Activated naive CD8-positive, alpha-beta T cell treated with anti-CD3 and anti-CD28 coated beads for 36 hours (primary cell): ENCODE data around the gene MRGPRD. TPM values are rescaled to one million over a fixed set of nuclear protein-coding genes. Genes with fewer than 3 reads are reported as not detected.

ENCODE experiments used
- DNase-seq: peaks from one replicate; pipeline ENCODE4 v3.0.0; 2021
- H3K27ac Mint-ChIP-seq: one replicate; pipeline ENCODE4 v1.8.0; 2022; ENCODE audit warnings: mild to moderate bottlenecking, moderate library complexity, mixed read lengths
- H3K27me3 Mint-ChIP-seq: one replicate; pipeline ENCODE4 v1.8.0; 2022; ENCODE audit warnings: mild to moderate bottlenecking, mixed read lengths
- H3K36me3 Mint-ChIP-seq: one replicate; pipeline ENCODE4 v1.8.0; 2021; ENCODE audit warnings: mild to moderate bottlenecking, mixed read lengths
- H3K4me1 Mint-ChIP-seq: one replicate; pipeline ENCODE4 v1.8.0; 2021; ENCODE audit warnings: mixed read lengths
- H3K4me3 Mint-ChIP-seq: one replicate; pipeline ENCODE4 v1.8.0; 2022; ENCODE audit warnings: mild to moderate bottlenecking, moderate library complexity, mixed read lengths
- H3K9me3 Mint-ChIP-seq: one replicate; pipeline ENCODE4 v1.8.0; 2022; ENCODE audit warnings: mixed read lengths
- total RNA-seq, 2 experiments: library from RNA; stranded (reverse); gene quantifications; one replicate each; pipeline ENCODE4 v1.2.3, GENCODE V29; 2021

The MRGPRD gene
- total RNA-seq, 2 experiments from 2014 or later: not detected

GRCh38 chr11:69010361-69010891 lies 29.6 kb upstream of the MRGPRD start:
- no peak for DNase-seq

DNA sequence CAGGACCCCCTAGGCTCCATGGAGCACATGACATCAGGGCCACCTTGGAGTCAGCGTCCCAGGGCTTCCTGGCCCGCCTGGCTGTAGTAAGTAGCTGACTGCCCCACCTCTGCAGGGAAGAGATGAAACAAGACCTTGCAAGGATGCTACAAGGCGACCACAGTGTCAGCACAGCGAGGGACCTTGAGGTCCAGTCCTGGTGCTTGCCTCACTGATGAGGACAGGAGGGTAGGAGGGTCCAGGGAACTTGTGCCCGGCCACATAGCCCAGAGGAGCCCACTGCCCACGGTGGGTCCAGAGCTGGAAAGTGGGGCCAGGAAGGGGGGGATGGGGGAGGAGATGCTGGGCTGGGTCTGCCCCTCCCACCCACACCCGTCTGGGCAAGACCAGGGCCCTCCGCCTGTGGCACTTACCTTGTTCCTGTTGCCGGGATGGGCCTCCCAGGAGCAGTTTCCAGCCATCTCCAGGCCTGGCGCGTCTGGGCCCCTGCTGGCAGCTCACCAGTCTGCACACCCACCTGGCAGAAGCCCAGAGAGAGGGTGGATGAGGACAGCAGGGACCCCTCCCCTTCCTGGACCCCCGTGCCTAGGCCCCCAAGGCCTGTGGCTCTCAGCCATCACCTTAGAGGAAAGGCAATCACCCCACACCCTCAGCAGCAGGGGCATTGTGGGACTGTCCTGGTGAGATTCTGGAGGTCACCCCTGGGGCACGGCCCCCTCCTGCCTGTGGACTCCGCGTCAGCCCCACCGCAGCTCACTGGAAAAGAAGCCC lies 28.8 kb upstream of the MRGPRD start:
- H3K27me3 Mint-ChIP-seq: peaks cover 46% of the 10 kb centered on the region
- no peak overlapping the region for H3K4me3 Mint-ChIP-seq
- H3K27ac Mint-ChIP-seq: no peak overlapping the region
- no peaks in the 10 kb centered on the region for H3K9me3 Mint-ChIP-seq
- no peak for DNase-seq
- no peaks in the 10 kb centered on the region for H3K4me1 Mint-ChIP-seq
- no peaks in the 10 kb centered on the region for H3K36me3 Mint-ChIP-seq

More at GRCh38 chr11:69010361-69010891, 29.6 kb upstream of the MRGPRD start:
- no peaks in the 10 kb centered on the region for H3K4me1 Mint-ChIP-seq
- no peak overlapping the region for H3K27ac Mint-ChIP-seq
- no peaks in the 10 kb centered on the region for H3K9me3 Mint-ChIP-seq
- H3K27me3 Mint-ChIP-seq: peaks cover 45% of the 10 kb centered on the region
- no peak overlapping the region for H3K4me3 Mint-ChIP-seq
- no peaks in the 10 kb centered on the region for H3K36me3 Mint-ChIP-seq

GRCh38 chr11:69008737-69009440 lies 28.1 kb upstream of the MRGPRD start:
- Mint-ChIP-seq H3K27me3 (peaks cover 46% of the 10 kb centered on the region), H3K4me3 (no peak overlapping the region), H3K4me1 (no peaks in the 10 kb centered on the region), H3K9me3 (no peaks in the 10 kb centered on the region), H3K27ac (no peak overlapping the region), H3K36me3 (no peaks in the 10 kb centered on the region)
- no peak for DNase-seq

DNA sequence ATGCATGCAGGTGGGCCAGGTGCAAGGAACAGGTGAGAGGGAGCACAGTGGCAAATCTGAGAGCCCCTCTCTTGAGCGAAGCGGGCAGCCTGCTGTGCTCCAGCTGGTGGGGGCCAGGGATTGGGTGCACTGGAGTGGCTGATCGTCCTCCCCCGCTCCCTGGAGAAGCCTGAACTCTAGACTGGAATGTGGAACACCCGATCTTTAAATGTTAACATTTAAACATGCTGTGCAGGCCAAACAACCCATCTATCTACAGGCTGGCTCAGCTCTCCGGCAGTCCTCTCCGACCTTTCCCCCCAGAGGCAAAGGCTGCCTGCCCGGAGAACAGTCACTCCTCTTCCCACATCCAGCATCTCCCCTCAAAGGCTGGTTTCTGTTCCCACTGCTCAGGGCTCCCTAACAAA lies 27.2 kb upstream of the MRGPRD start:
- Mint-ChIP-seq H3K27me3 (peaks cover 39% of the 10 kb centered on the region), H3K36me3 (no peaks in the 10 kb centered on the region)

GRCh38 chr11:69006816-69007215 lies 26.0 kb upstream of the MRGPRD start:
- no peaks in the 10 kb centered on the region for H3K9me3 Mint-ChIP-seq
- H3K4me3 Mint-ChIP-seq: no peak overlapping the region
- H3K27me3 Mint-ChIP-seq: peaks cover 28% of the 10 kb centered on the region
- no peaks in the 10 kb centered on the region for H3K36me3 Mint-ChIP-seq
- H3K4me1 Mint-ChIP-seq: no peaks in the 10 kb centered on the region
- no peak for DNase-seq
- no peak overlapping the region for H3K27ac Mint-ChIP-seq

More for the DNA sequence above, 27.2 kb upstream of the MRGPRD start:
- H3K4me1 Mint-ChIP-seq: no peaks in the 10 kb centered on the region
- no peak overlapping the region for H3K27ac Mint-ChIP-seq
- no peak overlapping the region for H3K4me3 Mint-ChIP-seq
- DNase-seq: no peak
- H3K9me3 Mint-ChIP-seq: no peaks in the 10 kb centered on the region

- Mint-ChIP-seq H3K27ac (no peak overlapping the region), H3K36me3 (no peaks in the 10 kb centered on the region), H3K9me3 (no peaks in the 10 kb centered on the region), H3K4me3 (no peak overlapping the region), H3K27me3 (peaks cover 22% of the 10 kb centered on the region), H3K4me1 (no peaks in the 10 kb centered on the region)
- no peak for DNase-seq
Measured at GRCh38 chr11:69005631-69006368, 25.0 kb upstream of the MRGPRD start.

GRCh38 chr11:69005183-69005630 lies 24.4 kb upstream of the MRGPRD start:
- H3K27me3 Mint-ChIP-seq: peaks cover 21% of the 10 kb centered on the region
- no peaks in the 10 kb centered on the region for H3K4me1 Mint-ChIP-seq
- H3K36me3 Mint-ChIP-seq: no peaks in the 10 kb centered on the region
- no peak overlapping the region for H3K27ac Mint-ChIP-seq
- H3K4me3 Mint-ChIP-seq: no peak overlapping the region
- no peaks in the 10 kb centered on the region for H3K9me3 Mint-ChIP-seq
- DNase-seq: no peak

DNA sequence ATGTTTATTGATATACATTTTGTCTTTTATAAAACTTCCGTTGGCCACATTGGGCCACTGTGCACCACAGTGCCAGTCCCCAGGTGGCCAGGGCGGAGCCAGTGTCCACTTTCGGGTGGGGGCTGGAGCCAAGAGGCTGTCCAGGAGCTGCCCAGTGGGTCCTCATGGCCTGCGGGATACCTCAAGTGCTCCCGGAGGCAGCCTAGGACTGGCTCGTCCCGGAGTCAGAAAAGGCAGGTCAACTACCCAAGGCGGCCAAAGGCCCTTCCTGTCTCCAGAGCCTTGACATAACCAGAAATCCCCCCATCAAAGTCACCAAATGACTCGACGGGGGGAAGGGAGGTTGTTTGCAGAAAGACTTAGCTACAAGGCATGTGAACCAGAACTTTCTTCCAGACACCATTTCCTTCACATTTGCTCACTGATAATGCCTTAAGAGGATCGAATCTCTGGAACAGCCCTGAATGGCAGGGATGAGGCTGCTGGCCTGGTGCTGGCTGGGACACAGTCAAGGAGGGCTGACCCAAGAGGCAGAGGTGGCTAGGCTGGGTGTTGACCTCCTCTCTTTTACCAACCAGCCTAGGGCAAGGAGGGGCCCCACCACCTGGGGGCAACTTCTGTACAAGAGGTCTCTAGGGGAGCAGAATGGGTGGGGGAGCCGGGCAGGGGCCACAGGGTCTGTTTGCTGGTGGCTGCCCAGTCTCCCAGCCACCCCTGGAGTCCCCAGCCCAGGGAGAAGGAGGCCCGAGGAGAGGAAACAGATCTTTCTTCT lies 23.8 kb upstream of the MRGPRD start:
- H3K4me3 Mint-ChIP-seq: no peak overlapping the region
- no peaks in the 10 kb centered on the region for H3K36me3 Mint-ChIP-seq
- DNase-seq: no peak
- H3K27ac Mint-ChIP-seq: no peak overlapping the region
- H3K9me3 Mint-ChIP-seq: no peaks in the 10 kb centered on the region
- peaks cover 18% of the 10 kb centered on the region for H3K27me3 Mint-ChIP-seq
- H3K4me1 Mint-ChIP-seq: no peaks in the 10 kb centered on the region

GRCh38 chr11:69003866-69004367 lies 23.1 kb upstream of the MRGPRD start:
- Mint-ChIP-seq H3K36me3 (no peaks in the 10 kb centered on the region), H3K4me1 (no peaks in the 10 kb centered on the region), H3K4me3 (no peak overlapping the region), H3K27me3 (peaks cover 12% of the 10 kb centered on the region), H3K9me3 (no peaks in the 10 kb centered on the region), H3K27ac (no peak overlapping the region)
- no peak for DNase-seq

GRCh38 chr11:69003301-69003865 lies 22.6 kb upstream of the MRGPRD start:
- no peak overlapping the region for H3K4me3 Mint-ChIP-seq
- no peak for DNase-seq
- no peaks in the 10 kb centered on the region for H3K4me1 Mint-ChIP-seq
- H3K27me3 Mint-ChIP-seq: peaks cover 11% of the 10 kb centered on the region
- H3K36me3 Mint-ChIP-seq: no peaks in the 10 kb centered on the region
- no peak overlapping the region for H3K27ac Mint-ChIP-seq
- no peaks in the 10 kb centered on the region for H3K9me3 Mint-ChIP-seq

DNA sequence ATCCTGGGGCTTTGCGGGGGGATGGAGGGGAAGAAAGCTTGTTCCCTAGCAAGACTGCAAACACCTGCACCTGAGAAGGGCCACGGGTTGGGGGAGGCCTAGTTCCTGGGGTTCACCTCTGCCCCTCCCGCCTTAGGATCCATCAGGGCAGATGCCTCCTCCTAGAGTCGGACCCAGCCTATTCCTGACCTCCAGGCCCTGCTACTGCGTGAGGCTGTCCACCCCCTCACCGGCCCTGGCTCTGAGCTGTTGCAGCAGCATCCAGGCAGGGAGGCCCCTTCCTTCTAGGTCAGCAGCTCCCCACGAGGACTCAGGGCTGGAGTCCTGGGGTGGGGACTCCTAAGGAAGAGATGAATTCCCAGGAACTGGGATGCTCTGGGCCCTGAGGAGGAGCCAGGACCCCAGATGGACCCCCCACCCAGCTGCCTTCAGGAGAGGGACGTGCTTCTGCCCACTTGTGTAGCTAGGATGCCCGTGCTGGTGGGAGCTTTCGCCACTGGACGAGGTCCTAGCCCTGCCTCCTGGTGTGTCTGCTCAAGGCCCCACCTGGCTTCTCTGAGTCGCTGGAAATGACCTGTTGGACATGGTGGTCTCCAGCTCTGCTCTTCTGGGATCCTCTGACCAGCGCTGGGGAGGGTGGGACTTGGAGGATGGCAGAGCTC lies 21.9 kb upstream of the MRGPRD start:
- no peak for DNase-seq
- Mint-ChIP-seq H3K27ac (no peak overlapping the region), H3K4me1 (no peaks in the 10 kb centered on the region), H3K36me3 (no peaks in the 10 kb centered on the region), H3K27me3 (peaks cover 11% of the 10 kb centered on the region), H3K4me3 (no peak overlapping the region), H3K9me3 (no peaks in the 10 kb centered on the region)

DNA sequence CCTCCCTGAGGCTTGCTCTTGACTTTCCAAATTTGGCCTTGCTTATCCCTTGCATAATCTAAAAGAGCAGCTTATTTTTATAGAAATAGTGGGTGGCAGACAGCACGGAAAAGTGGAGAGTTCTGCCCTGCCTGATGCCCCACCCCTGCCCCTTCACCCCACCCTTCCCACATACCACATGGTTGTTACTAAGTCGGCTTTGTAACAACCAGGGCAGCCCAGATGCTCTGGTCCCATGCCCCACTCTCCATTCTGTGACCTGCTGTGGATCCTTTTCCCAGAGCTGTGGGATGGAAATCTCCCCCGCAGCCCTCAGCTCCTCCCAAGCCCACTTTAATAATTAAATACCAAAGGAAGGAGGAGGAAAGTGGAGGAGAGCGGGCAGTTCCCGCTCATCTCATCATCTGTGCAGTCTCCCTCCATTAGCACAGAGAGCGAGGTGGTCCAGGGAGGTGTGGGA lies 21.4 kb upstream of the MRGPRD start:
- peaks cover 5% of the 10 kb centered on the region for H3K27me3 Mint-ChIP-seq
- no peaks in the 10 kb centered on the region for H3K4me1 Mint-ChIP-seq
- no peak overlapping the region for H3K27ac Mint-ChIP-seq
- no peak overlapping the region for H3K4me3 Mint-ChIP-seq
- DNase-seq: no peak
- no peaks in the 10 kb centered on the region for H3K36me3 Mint-ChIP-seq
- H3K9me3 Mint-ChIP-seq: no peaks in the 10 kb centered on the region

GRCh38 chr11:69001243-69002081 lies 20.7 kb upstream of the MRGPRD start:
- H3K4me1 Mint-ChIP-seq: no peaks in the 10 kb centered on the region
- H3K9me3 Mint-ChIP-seq: no peaks in the 10 kb centered on the region
- DNase-seq: no peak
- no peak overlapping the region for H3K27ac Mint-ChIP-seq
- H3K4me3 Mint-ChIP-seq: no peak overlapping the region
- peaks cover 5% of the 10 kb centered on the region for H3K27me3 Mint-ChIP-seq
- H3K36me3 Mint-ChIP-seq: no peaks in the 10 kb centered on the region
